CD14-positive monocyte (primary cell): Measurements from ENCODE around the gene OR2L13. TPM values are rescaled to one million over a fixed set of nuclear protein-coding genes. Genes with fewer than 3 reads are reported as not detected.

ENCODE experiments used
- DNase-seq, 3 donors: peaks; one replicate each; pipeline ENCODE4 v3.0.0-alpha.2; 2011 to 2022
- H2AFZ ChIP-seq: 2 replicates; pipeline ENCODE4 v1.6.0; 2012; ENCODE audit warnings: mild to moderate bottlenecking, low read depth, low read length, inconsistent platforms; ENCODE audit not compliant: insufficient read depth, poor library complexity, severe bottlenecking
- H3K27ac ChIP-seq, 2 donors: 1 replicate in 1 of 2; 2 replicates in 1 of 2; pipeline ENCODE4 v1.5.1; 2012 to 2013; ENCODE audit warnings: low read length in 2 of 2, control low read depth in 1 of 2, inconsistent platforms in 1 of 2, low read depth in 1 of 2, mild to moderate bottlenecking in 1 of 2
- H3K27me3 ChIP-seq, 2 donors: one replicate each; pipeline versions ENCODE4 v1.6.0 to v1.6.1; 2011 to 2013; ENCODE audit warnings: low read length in 2 of 2; ENCODE audit not compliant: control insufficient read depth in 2 of 2, insufficient read depth in 2 of 2
- H3K36me3 ChIP-seq, 2 donors: replicated peaks in 1 of 2; 1 replicate in 1 of 2; 2 replicates in 1 of 2; pipeline versions ENCODE4 v1.5.1 to v1.6.1; 2012 to 2013; ENCODE audit warnings: low read length in 2 of 2, control low read depth in 1 of 2, inconsistent platforms in 1 of 2, mild to moderate bottlenecking in 1 of 2; ENCODE audit not compliant: insufficient read depth in 2 of 2, control insufficient read depth in 1 of 2
- H3K4me1 ChIP-seq, 2 donors: 1 replicate in 1 of 2; 2 replicates in 1 of 2; pipeline versions ENCODE4 v1.5.1 to v1.6.1; 2012 to 2013; ENCODE audit warnings: low read length in 2 of 2, control low read depth in 1 of 2, inconsistent platforms in 1 of 2, mild to moderate bottlenecking in 1 of 2, moderate library complexity in 1 of 2; ENCODE audit not compliant: insufficient read depth in 2 of 2, control insufficient read depth in 1 of 2
- H3K4me2 ChIP-seq: replicated peaks from 2 replicates; pipeline ENCODE3; 2012; ENCODE audit warnings: low read length, moderate library complexity, mild to moderate bottlenecking; ENCODE audit not compliant: poor library complexity, severe bottlenecking; ENCODE audit errors: extremely low read depth
- H3K4me3 ChIP-seq, 3 experiments: fragments of 200-600 bp in 1 of 3; sonication (generic) in 1 of 3; replicated peaks in 1 of 3; 1 replicate in 2 of 3; 2 replicates in 1 of 3; pipeline ENCODE4 v1.5.1; 2011 to 2013; ENCODE audit warnings: low read length in 3 of 3, mild to moderate bottlenecking in 3 of 3, control low read depth in 2 of 3, low read depth in 2 of 3, inconsistent platforms in 1 of 3, moderate library complexity in 1 of 3
- H3K79me2 ChIP-seq: 2 replicates; pipeline ENCODE4 v1.6.0; 2012; ENCODE audit warnings: mild to moderate bottlenecking, control low read depth, inconsistent platforms, low read length, moderate library complexity; ENCODE audit not compliant: insufficient read depth
- H3K9ac ChIP-seq: 2 replicates; pipeline ENCODE4 v1.6.0; 2017; ENCODE audit warnings: low read length, mild to moderate bottlenecking; ENCODE audit not compliant: insufficient read depth, poor library complexity, severe bottlenecking
- H3K9me3 ChIP-seq, 2 donors: replicated peaks in 1 of 2; 1 replicate in 1 of 2; 2 replicates in 1 of 2; pipeline versions ENCODE4 v1.5.1 to v1.6.1; 2012 to 2013; ENCODE audit warnings: low read length in 2 of 2, control low read depth in 1 of 2; ENCODE audit not compliant: control insufficient read depth in 1 of 2, insufficient read depth in 1 of 2
- H4K20me1 ChIP-seq: 2 replicates; pipeline ENCODE4 v1.6.0; 2012; ENCODE audit warnings: mild to moderate bottlenecking, low read length, control low read depth, moderate library complexity; ENCODE audit not compliant: insufficient read depth
- H3K27ac Mint-ChIP-seq, 7 donors: one replicate each; pipeline ENCODE4 v1.8.0; 2020; ENCODE audit warnings: mild to moderate bottlenecking in 7 of 7, mixed read lengths in 7 of 7, moderate library complexity in 6 of 7, inconsistent platforms in 2 of 7
- H3K27me3 Mint-ChIP-seq, 3 donors: one replicate each; pipeline ENCODE4 v1.8.0; 2021 to 2022; ENCODE audit warnings: low read depth in 3 of 3, mild to moderate bottlenecking in 3 of 3, mixed read lengths in 3 of 3, moderate library complexity in 3 of 3, inconsistent platforms in 1 of 3
- H3K36me3 Mint-ChIP-seq, 2 donors: one replicate each; pipeline ENCODE4 v1.8.0; 2020; ENCODE audit warnings: mixed read lengths in 2 of 2, inconsistent platforms in 1 of 2, mild to moderate bottlenecking in 1 of 2
- H3K4me1 Mint-ChIP-seq: one replicate; pipeline ENCODE4 v1.8.0; 2020; ENCODE audit warnings: mild to moderate bottlenecking, mixed read lengths
- H3K4me3 Mint-ChIP-seq, 2 donors: one replicate each; pipeline ENCODE4 v1.8.0; 2020; ENCODE audit warnings: mild to moderate bottlenecking in 2 of 2, mixed read lengths in 2 of 2, moderate library complexity in 1 of 2
- H3K9me3 Mint-ChIP-seq, 7 donors: one replicate each; pipeline ENCODE4 v1.8.0; 2020 to 2022; ENCODE audit warnings: mixed read lengths in 7 of 7, mild to moderate bottlenecking in 6 of 7, moderate library complexity in 6 of 7, inconsistent platforms in 2 of 7
- WGBS: methylation state at CpG from one replicate; pipeline ENCODE4 v1.1.5; 2013; ENCODE audit warnings: missing lambda C conversion rate; ENCODE audit not compliant: insufficient coverage; 5-methylcytosine and 5-hydroxymethylcytosine counted together
- intact Hi-C, 2 donors: fragments of 100-400 bp; cut with micrococcal nuclease; formaldehyde crosslinking; loops; one replicate each; pipeline versions ENCODE4 v1.15.0 to v1.15.1; 2023
- polyA plus RNA-seq, 3 donors: library from polyadenylated mRNA; depleted of rRNA in 1 of 3; unstranded in 2 of 3; stranded (reverse) in 1 of 3; fragments of 300-500 nt in 2 of 3; fragments of >200 nt in 1 of 3; fragmentation: Illumina TruSeq in 2 of 3; gene quantifications; 1 replicate in 2 of 3; 2 replicates in 1 of 3; pipeline ENCODE4 v1.2.3, GENCODE V29; 2012 to 2021
- TF ChIP-seq, protein P1 (sequence below): fragments of 200-600 bp; IDR thresholded peaks from one replicate; pipeline ENCODE4 v1.8.0; 2022; ENCODE audit warnings: antibody characterized with exemption, mild to moderate bottlenecking

OR2L13 gene
- polyA plus RNA-seq, 3 donors: not detected

DNA sequence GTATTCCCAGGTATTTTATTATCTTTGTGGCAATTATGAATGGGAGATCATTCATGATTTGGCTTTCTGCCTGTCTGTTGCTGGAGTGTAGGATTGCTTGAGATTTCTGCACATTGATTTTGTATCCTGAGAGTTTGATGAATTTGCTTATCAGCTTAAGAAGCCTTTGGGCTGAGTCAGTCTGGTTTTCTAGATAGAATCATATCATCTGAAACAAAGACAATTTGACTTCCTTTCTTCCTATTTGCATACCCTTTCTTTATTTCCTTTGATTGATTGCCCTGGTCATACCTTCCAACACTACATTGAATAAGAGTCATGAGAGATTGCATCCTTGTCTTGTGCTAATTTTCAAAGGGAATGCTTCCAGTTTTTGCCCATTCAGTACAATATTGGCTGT is 40.3 kb upstream of the OR2L13 start:
- H3K4me2 ChIP-seq: no peak overlapping the region
- no peaks in the 10 kb centered on the region for H3K27me3 ChIP-seq
- H3K27ac Mint-ChIP-seq: no peak overlapping the region
- no peaks in the 10 kb centered on the region for H3K4me1 Mint-ChIP-seq
- H3K4me1 ChIP-seq: no peaks in the 10 kb centered on the region
- H3K4me3 ChIP-seq: no peak overlapping the region
- H3K4me3 Mint-ChIP-seq: no peak overlapping the region
- H3K27ac ChIP-seq: no peak overlapping the region
- intact Hi-C loops: no loop called here
- no peaks in the 10 kb centered on the region for H3K27me3 Mint-ChIP-seq
- H3K79me2 ChIP-seq: no peaks in the 10 kb centered on the region
- peaks cover 0 to 2% of the 10 kb centered on the region in 2 donors for H3K9me3 ChIP-seq
- H2AFZ ChIP-seq: no peak overlapping the region
- no peaks in the 10 kb centered on the region for H3K36me3 Mint-ChIP-seq
- H3K36me3 ChIP-seq: no peaks in the 10 kb centered on the region
- no peaks in the 10 kb centered on the region for H4K20me1 ChIP-seq
- H3K9me3 Mint-ChIP-seq: peaks cover 2 to 9% (median 4%) of the 10 kb centered on the region in 7 donors
- DNase-seq: no peak
- TF ChIP-seq, protein P1, sequence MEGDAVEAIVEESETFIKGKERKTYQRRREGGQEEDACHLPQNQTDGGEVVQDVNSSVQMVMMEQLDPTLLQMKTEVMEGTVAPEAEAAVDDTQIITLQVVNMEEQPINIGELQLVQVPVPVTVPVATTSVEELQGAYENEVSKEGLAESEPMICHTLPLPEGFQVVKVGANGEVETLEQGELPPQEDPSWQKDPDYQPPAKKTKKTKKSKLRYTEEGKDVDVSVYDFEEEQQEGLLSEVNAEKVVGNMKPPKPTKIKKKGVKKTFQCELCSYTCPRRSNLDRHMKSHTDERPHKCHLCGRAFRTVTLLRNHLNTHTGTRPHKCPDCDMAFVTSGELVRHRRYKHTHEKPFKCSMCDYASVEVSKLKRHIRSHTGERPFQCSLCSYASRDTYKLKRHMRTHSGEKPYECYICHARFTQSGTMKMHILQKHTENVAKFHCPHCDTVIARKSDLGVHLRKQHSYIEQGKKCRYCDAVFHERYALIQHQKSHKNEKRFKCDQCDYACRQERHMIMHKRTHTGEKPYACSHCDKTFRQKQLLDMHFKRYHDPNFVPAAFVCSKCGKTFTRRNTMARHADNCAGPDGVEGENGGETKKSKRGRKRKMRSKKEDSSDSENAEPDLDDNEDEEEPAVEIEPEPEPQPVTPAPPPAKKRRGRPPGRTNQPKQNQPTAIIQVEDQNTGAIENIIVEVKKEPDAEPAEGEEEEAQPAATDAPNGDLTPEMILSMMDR: no peak
- no peak overlapping the region for H3K9ac ChIP-seq

DNA sequence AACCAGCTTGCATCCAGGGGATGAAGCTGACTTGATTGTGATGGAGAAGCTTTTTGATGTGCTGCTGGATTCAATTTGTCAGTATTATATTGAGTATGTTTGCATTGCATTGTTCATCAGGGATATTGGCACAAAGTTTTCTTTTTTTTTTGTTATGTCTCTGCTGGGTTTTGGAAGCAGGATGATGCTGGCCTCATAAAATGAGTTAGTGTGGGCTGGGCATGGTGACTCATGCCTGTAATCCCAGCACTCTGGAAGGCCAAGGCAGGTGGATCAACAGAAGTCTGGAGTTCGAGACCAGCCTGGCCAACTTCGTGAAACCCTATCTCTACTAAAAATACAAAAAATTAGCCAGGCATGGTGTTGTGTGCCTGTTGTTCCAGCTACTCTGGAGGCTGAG is 39.7 kb upstream of the OR2L13 start:
- TF ChIP-seq, protein P1: no peak
- no peak overlapping the region for H2AFZ ChIP-seq
- peaks cover 2 to 9% (median 4%) of the 10 kb centered on the region in 7 donors for H3K9me3 Mint-ChIP-seq

More for the DNA sequence above, 39.7 kb upstream of the OR2L13 start:
- Mint-ChIP-seq H3K4me1 (no peaks in the 10 kb centered on the region), H3K27ac (no peak overlapping the region), H3K27me3 (no peaks in the 10 kb centered on the region), H3K36me3 (no peaks in the 10 kb centered on the region), H3K4me3 (no peak overlapping the region)
- intact Hi-C loops: no loop called here
- Histone ChIP-seq H4K20me1 (no peaks in the 10 kb centered on the region), H3K79me2 (no peaks in the 10 kb centered on the region), H3K27me3 (no peaks in the 10 kb centered on the region), H3K4me3 (no peak overlapping the region), H3K9me3 (peaks cover 0 to 3% of the 10 kb centered on the region in 2 donors), H3K4me1 (no peaks in the 10 kb centered on the region), H3K9ac (no peak overlapping the region), H3K27ac (no peak overlapping the region), H3K4me2 (no peak overlapping the region), H3K36me3 (no peaks in the 10 kb centered on the region)
- no peak for DNase-seq
- WGBS: no CpG with 5 or more reads among the region's 2 CpGs
